CD8-positive, alpha-beta memory T cell (primary cell): Measurements from ENCODE around the gene RPL28. TPM values are rescaled to one million over a fixed set of nuclear protein-coding genes. Genes with fewer than 3 reads are reported as not detected.

ENCODE experiments used
- CTCF ChIA-PET: fragments of 350-600 bp; sonication (Branson Sonifier 250); formaldehyde crosslinking; loops from one replicate; lab custom pipeline; 2021; ENCODE audit warnings: antibody characterized with exemption; lab: Charles Lee
- POLR2A ChIA-PET: fragments of 350-600 bp; sonication (Branson Sonifier 250); formaldehyde crosslinking; loops from one replicate; lab custom pipeline; 2021; ENCODE audit warnings: antibody characterized with exemption; lab: Charles Lee
- DNase-seq, 5 donors: peaks; one replicate each; pipeline versions ENCODE4 v3.0.0 to v3.0.0-alpha.2; 2020 to 2022; ENCODE audit warnings: mixed read lengths in 1 of 5
- H3K27ac ChIP-seq: one replicate; pipeline ENCODE4 v1.7.0; 2013; ENCODE audit warnings: low read depth, mild to moderate bottlenecking, low read length, moderate library complexity
- H3K27me3 ChIP-seq: 2 replicates; pipeline ENCODE4 v1.7.0; 2013; ENCODE audit warnings: low read length, mild to moderate bottlenecking; ENCODE audit not compliant: insufficient read depth, poor library complexity, severe bottlenecking
- H3K36me3 ChIP-seq: 2 replicates; pipeline ENCODE4 v1.7.0; 2013; ENCODE audit warnings: mild to moderate bottlenecking, low read length, moderate library complexity; ENCODE audit not compliant: insufficient read depth
- H3K4me1 ChIP-seq: 2 replicates; pipeline ENCODE4 v1.7.0; 2013; ENCODE audit warnings: mild to moderate bottlenecking, low read length, moderate library complexity; ENCODE audit not compliant: insufficient read depth
- H3K4me3 ChIP-seq: 2 replicates; pipeline ENCODE4 v1.7.0; 2013; ENCODE audit warnings: mild to moderate bottlenecking, low read length
- H3K9me3 ChIP-seq: 2 replicates; pipeline ENCODE4 v1.7.0; 2013; ENCODE audit warnings: mild to moderate bottlenecking, low read length
- H3K27ac Mint-ChIP-seq, 8 donors: one replicate each; pipeline ENCODE4 v1.8.0; 2020 to 2021; ENCODE audit warnings: mixed read lengths in 8 of 8, mild to moderate bottlenecking in 6 of 8, inconsistent platforms in 3 of 8, moderate library complexity in 3 of 8
- H3K27me3 Mint-ChIP-seq, 2 donors: one replicate each; pipeline ENCODE4 v1.8.0; 2020 to 2021; ENCODE audit warnings: mixed read lengths in 2 of 2, mild to moderate bottlenecking in 1 of 2, moderate library complexity in 1 of 2
- H3K36me3 Mint-ChIP-seq, 3 donors: one replicate each; pipeline ENCODE4 v1.8.0; 2020 to 2021; ENCODE audit warnings: mixed read lengths in 3 of 3, inconsistent platforms in 1 of 3, mild to moderate bottlenecking in 1 of 3
- H3K4me1 Mint-ChIP-seq, 3 donors: one replicate each; pipeline ENCODE4 v1.8.0; 2020 to 2021; ENCODE audit warnings: mixed read lengths in 3 of 3, inconsistent platforms in 1 of 3, mild to moderate bottlenecking in 1 of 3
- H3K4me3 Mint-ChIP-seq, 7 donors: one replicate each; pipeline ENCODE4 v1.8.0; 2020 to 2021; ENCODE audit warnings: mixed read lengths in 7 of 7, mild to moderate bottlenecking in 6 of 7, moderate library complexity in 4 of 7, inconsistent platforms in 2 of 7
- H3K9me3 Mint-ChIP-seq, 5 donors: one replicate each; pipeline ENCODE4 v1.8.0; 2020 to 2022; ENCODE audit warnings: mixed read lengths in 5 of 5, mild to moderate bottlenecking in 3 of 5, moderate library complexity in 2 of 5, inconsistent platforms in 1 of 5
- polyA plus RNA-seq: library from polyadenylated mRNA; unstranded; fragments of 300-500 nt; fragmentation: Illumina TruSeq; gene quantifications from one replicate; pipeline ENCODE4 v1.2.3, GENCODE V29; 2021
- total RNA-seq, 2 experiments: library from RNA; stranded (reverse); gene quantifications; one replicate each; pipeline ENCODE4 v1.2.3, GENCODE V29; 2021

RPL28 gene
- total and polyA plus RNA-seq, 3 experiments from 2014 or later = 615 to 2,381 (median 2,376) TPM

DNA sequence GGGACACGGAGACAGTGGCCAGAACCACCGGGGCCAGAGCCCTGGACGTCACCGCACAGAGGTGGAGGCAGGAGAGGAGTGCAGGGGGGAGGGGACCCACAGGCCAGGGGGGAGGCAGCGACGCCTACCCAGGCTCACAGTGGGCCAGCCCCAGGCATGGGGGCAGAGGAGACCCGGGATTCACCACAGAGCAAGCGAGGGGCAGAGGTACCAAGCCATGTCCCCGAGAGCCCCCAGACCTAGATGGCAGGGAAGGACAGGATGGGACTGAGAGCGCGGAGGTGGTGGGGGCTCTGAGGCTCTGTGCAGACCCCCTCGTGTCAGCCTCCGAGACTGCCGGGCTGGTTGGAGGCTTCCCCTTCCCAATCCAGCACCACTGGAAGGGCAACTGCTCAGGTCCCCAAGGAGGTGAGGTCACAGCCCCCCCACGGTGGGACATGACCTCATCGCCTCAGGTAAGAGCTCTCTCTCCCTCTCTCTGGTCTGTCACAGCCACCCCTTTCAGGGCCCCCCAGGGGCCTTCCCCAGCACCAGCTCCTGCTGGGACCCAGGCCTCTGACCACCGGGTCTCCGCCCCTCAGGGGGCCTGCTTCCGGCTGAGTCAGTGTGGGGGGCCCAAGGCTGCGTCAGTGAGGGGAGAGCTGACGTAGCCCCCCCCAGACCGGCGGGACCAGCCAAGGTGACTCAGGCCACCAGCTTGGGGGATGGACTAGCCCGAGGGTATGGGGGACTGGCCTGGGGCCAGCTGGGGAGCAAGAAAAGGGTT, 13.2 kb upstream of the RPL28 start:
- H3K27ac Mint-ChIP-seq = peak overlapping the region in 1 of 8 donors; percentile 25
- H3K27ac ChIP-seq = no peak overlapping the region
- H3K27me3 Mint-ChIP-seq = peaks cover 30 to 42% of the 10 kb centered on the region in 2 donors
- peaks cover 34% of the 10 kb centered on the region for H3K27me3 ChIP-seq
- H3K9me3 ChIP-seq = no peaks in the 10 kb centered on the region
- H3K4me3 ChIP-seq = no peak overlapping the region
- DNase-seq = peak in 1 of 5 donors; percentile 62
- peaks cover 6% of the 10 kb centered on the region for H3K4me1 ChIP-seq
- H3K9me3 Mint-ChIP-seq = peaks cover 0 to 2% (median 0%) of the 10 kb centered on the region in 5 donors
- H3K36me3 ChIP-seq = no peaks in the 10 kb centered on the region
- CTCF ChIA-PET = interaction anchor here (0.9 kb wide), 1 partner anchor 12 kb away, joined by 3 read pairs; the partner anchor contains the start of gene TMEM238
- peaks cover 7 to 13% (median 8%) of the 10 kb centered on the region in 3 donors for H3K4me1 Mint-ChIP-seq
- peaks cover 0 to 4% (median 0%) of the 10 kb centered on the region in 3 donors for H3K36me3 Mint-ChIP-seq
- no peak overlapping the region for H3K4me3 Mint-ChIP-seq
- POLR2A ChIA-PET = no interaction called here

GRCh38 chr19:55373306-55373992, 12.3 kb upstream of the RPL28 start:
- peak overlapping the region in 1 of 7 donors; percentile 36 for H3K4me3 Mint-ChIP-seq
- ChIA-PET POLR2A (interaction anchor here (0.6 kb wide), 1 partner anchor 15 kb away, joined by 11 read pairs; no protein-coding TSS in a partner anchor), CTCF (no interaction called here)
- peak overlapping the region in 1 of 8 donors; percentile 49 for H3K27ac Mint-ChIP-seq
- DNase-seq = no peak
- Histone ChIP-seq H3K9me3 (no peaks in the 10 kb centered on the region), H3K4me3 (no peak overlapping the region), H3K27me3 (peaks cover 34% of the 10 kb centered on the region), H3K4me1 (peaks cover 6% of the 10 kb centered on the region), H3K27ac (no peak overlapping the region), H3K36me3 (no peaks in the 10 kb centered on the region)
- H3K9me3 Mint-ChIP-seq = peaks cover 0 to 2% (median 0%) of the 10 kb centered on the region in 5 donors
- H3K27me3 Mint-ChIP-seq = peaks cover 29 to 38% of the 10 kb centered on the region in 2 donors
- H3K36me3 Mint-ChIP-seq = peaks cover 0 to 2% (median 0%) of the 10 kb centered on the region in 3 donors
- H3K4me1 Mint-ChIP-seq = peaks cover 7 to 13% (median 8%) of the 10 kb centered on the region in 3 donors

GRCh38 chr19:55373993-55374757, 11.6 kb upstream of the RPL28 start:
- Histone ChIP-seq H3K4me1 (peaks cover 6% of the 10 kb centered on the region), H3K4me3 (no peak overlapping the region), H3K27ac (no peak overlapping the region), H3K27me3 (peaks cover 34% of the 10 kb centered on the region), H3K36me3 (no peaks in the 10 kb centered on the region), H3K9me3 (no peaks in the 10 kb centered on the region)
- Mint-ChIP-seq H3K4me1 (peaks cover 7 to 13% (median 8%) of the 10 kb centered on the region in 3 donors), H3K36me3 (peaks cover 0 to 2% (median 0%) of the 10 kb centered on the region in 3 donors), H3K27me3 (peaks cover 29 to 32% of the 10 kb centered on the region in 2 donors), H3K9me3 (peaks cover 0 to 2% (median 0%) of the 10 kb centered on the region in 5 donors), H3K4me3 (no peak overlapping the region), H3K27ac (peak overlapping the region in 1 of 8 donors; percentile 49)
- ChIA-PET CTCF (no interaction called here), POLR2A (no interaction called here)
- no peak for DNase-seq

DNA sequence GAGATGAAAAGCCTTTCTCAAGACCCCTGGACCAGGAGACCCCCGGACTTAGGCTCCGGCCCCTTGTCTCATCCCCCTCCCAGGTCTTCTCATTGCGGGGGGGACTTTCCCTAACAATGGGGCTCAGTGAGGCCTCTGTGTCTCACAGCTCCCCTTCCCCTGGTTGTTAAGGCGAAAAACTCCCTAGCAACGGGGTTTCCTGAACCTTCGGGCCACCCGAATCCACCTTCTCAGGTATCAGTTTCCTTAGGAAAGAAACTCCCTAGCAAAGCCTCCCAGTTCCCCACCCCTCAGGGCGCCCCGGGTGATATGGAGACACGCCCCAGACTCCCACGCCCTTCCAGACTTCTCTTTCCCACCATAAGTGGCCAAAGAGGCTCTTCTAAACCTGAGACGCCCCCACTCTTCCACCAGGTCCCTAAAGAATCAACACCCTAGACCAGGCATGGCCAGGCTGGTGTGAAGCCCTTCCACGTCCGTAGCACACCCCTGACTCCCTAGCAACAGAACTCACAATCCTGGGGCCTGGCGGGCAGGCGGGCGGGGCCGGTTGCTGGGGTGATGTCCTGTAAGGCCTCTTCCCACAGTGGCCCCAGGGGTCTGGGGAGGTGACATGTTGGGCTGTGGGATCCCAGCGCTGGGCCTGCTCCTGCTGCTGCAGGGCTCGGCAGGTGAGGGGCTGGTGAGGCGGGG, 9.3 kb upstream of the RPL28 start, which contains the start of gene TMEM190:
Gene TMEM190 (plus strand): TSS at position 586 of the 693 bp plus-strand sequence. CDS start 28 bp downstream, at position 614.
- CTCF ChIA-PET = no interaction called here
- POLR2A ChIA-PET = interaction anchor here (1.1 kb wide), 1 partner anchor 8 kb away, joined by 4 read pairs; the partner anchor contains the start of gene TMEM238
- Mint-ChIP-seq H3K27me3 (peaks cover 18 to 19% of the 10 kb centered on the region in 2 donors), H3K27ac (no peak within 1 kb of the TSS), H3K4me1 (peaks cover 3 to 7% (median 5%) of the 10 kb centered on the region in 3 donors), H3K9me3 (no peaks in the 10 kb centered on the region), H3K4me3 (no peak within 1 kb of the TSS), H3K36me3 (peaks cover 0 to 2% (median 0%) of the 10 kb centered on the region in 3 donors)
- DNase-seq = no peak
- Histone ChIP-seq H3K27me3 (peaks cover 19% of the 10 kb centered on the region), H3K4me1 (no peaks in the 10 kb centered on the region), H3K36me3 (no peaks in the 10 kb centered on the region), H3K4me3 (no peak within 1 kb of the TSS), H3K27ac (no peak within 1 kb of the TSS), H3K9me3 (no peaks in the 10 kb centered on the region)

DNA sequence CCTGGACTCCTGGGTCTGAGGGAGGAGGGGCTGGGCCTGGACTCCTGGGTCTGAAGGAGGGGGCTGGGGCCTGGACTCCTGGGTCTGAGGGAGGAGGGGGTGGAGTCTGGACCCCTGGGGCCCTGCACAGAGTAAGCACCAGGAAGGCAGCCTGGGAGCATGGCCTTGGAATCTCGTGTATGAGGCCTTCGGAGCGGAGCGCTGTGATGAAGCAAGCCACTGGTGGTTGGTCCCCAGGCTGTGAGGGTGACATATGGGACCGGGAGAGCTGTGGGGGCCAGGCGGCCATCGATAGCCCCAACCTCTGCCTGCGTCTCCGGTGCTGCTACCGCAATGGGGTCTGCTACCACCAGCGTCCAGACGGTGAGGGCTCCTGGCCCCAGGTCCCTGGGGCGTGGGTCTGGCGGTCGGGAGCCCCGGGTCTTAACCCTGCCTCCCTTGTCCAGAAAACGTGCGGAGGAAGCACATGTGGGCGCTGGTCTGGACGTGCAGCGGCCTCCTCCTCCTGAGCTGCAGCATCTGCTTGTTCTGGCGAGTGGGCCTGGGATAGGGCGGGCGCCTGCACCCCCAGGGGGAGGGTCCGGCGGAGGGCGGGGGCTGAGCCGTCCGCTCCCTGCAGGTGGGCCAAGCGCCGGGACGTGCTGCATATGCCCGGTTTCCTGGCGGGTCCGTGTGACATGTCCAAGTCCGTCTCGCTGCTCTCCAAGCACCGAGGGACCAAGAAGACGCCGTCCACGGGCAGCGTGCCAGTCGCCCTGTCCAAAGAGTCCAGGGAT, 8.2 kb upstream of the RPL28 start:
- CTCF ChIA-PET = no interaction called here
- H3K4me1 ChIP-seq = no peaks in the 10 kb centered on the region
- no peaks in the 10 kb centered on the region for H3K9me3 ChIP-seq
- no peak overlapping the region for H3K27ac ChIP-seq
- POLR2A ChIA-PET = no interaction called here
- H3K27me3 Mint-ChIP-seq = peaks cover 7 to 11% of the 10 kb centered on the region in 2 donors
- no peak overlapping the region for H3K4me3 ChIP-seq
- no peaks in the 10 kb centered on the region for H3K36me3 ChIP-seq
- H3K4me3 Mint-ChIP-seq = no peak overlapping the region
- H3K9me3 Mint-ChIP-seq = no peaks in the 10 kb centered on the region
- peaks cover 14 to 18% (median 17%) of the 10 kb centered on the region in 3 donors for H3K4me1 Mint-ChIP-seq
- H3K27ac Mint-ChIP-seq = no peak overlapping the region
- DNase-seq = no peak
- H3K27me3 ChIP-seq = peaks cover 11% of the 10 kb centered on the region
- H3K36me3 Mint-ChIP-seq = peaks cover 0 to 2% (median 0%) of the 10 kb centered on the region in 3 donors

GRCh38 chr19:55379174-55379573, 6.6 kb upstream of the RPL28 start:
- ChIA-PET POLR2A (no interaction called here), CTCF (no interaction called here)
- Mint-ChIP-seq H3K36me3 (peaks cover 0 to 2% (median 0%) of the 10 kb centered on the region in 3 donors), H3K27me3 (peaks cover 0 to 6% of the 10 kb centered on the region in 2 donors), H3K9me3 (no peaks in the 10 kb centered on the region), H3K4me3 (peak overlapping the region in 1 of 7 donors; percentile 74), H3K27ac (no peak overlapping the region), H3K4me1 (peaks cover 13 to 22% (median 19%) of the 10 kb centered on the region in 3 donors)
- no peak for DNase-seq
- H3K4me1 ChIP-seq = peaks cover 8% of the 10 kb centered on the region
- no peaks in the 10 kb centered on the region for H3K9me3 ChIP-seq
- peaks cover 6% of the 10 kb centered on the region for H3K27me3 ChIP-seq
- no peak overlapping the region for H3K4me3 ChIP-seq
- H3K27ac ChIP-seq = no peak overlapping the region
- H3K36me3 ChIP-seq = no peaks in the 10 kb centered on the region
